Stimulated activated CD4-positive, alpha-beta T cell treated with anti-CD3 and anti-CD28 coated beads, Interleukin-1b, Interleukin-23, amount 100 ng/mL, for 1 hour (primary cell): ENCODE data around the gene HINT2.

Experiments
- DNase-seq, 2 donors: peaks; one replicate each; pipeline ENCODE4 v3.0.0-alpha.2; 2020; ENCODE audit warnings: low read depth in 2 of 2

The HINT2 gene

GRCh38 chr9:35840881-35841644 is 26.2 kb upstream of the HINT2 start:
- no peak for DNase-seq

- DNase-seq: no peak
Observed at GRCh38 chr9:35839926-35840325, 25.1 kb upstream of the HINT2 start.

GRCh38 chr9:35836595-35836994 is 21.8 kb upstream of the HINT2 start:
- DNase-seq: no peak

GRCh38 chr9:35835766-35836165 is 20.9 kb upstream of the HINT2 start:
- no peak for DNase-seq

GRCh38 chr9:35835216-35835632 is 20.4 kb upstream of the HINT2 start:
- no peak for DNase-seq

GRCh38 chr9:35834260-35835215 is 19.7 kb upstream of the HINT2 start:
- no peak for DNase-seq

- DNase-seq: no peak
Observed at GRCh38 chr9:35832814-35833213, 18.0 kb upstream of the HINT2 start.

GRCh38 chr9:35831040-35831439 is 16.2 kb upstream of the HINT2 start:
- DNase-seq: no peak

GRCh38 chr9:35829764-35830096 is 14.9 kb upstream of the HINT2 start:
- no peak for DNase-seq

GRCh38 chr9:35829084-35829763 is 14.4 kb upstream of the HINT2 start, which contains the start of gene TMEM8B:
Gene TMEM8B (plus strand): TSS chr9:35829228. CDS start chr9:35829448, 220 bp downstream.
- DNase-seq: peak; percentile 86 to 95

GRCh38 chr9:35828716-35829083 is 13.9 kb upstream of the HINT2 start, which contains the start of gene FAM221B:
Gene FAM221B (minus strand): TSS chr9:35828732. CDS start chr9:35826161, 2,571 bp downstream.
- DNase-seq: no peak

- DNase-seq: no peak
Observed at GRCh38 chr9:35827486-35827885, 12.6 kb upstream of the HINT2 start.

GRCh38 chr9:35826071-35826701 is 11.3 kb upstream of the HINT2 start:
- DNase-seq: no peak

GRCh38 chr9:35822926-35823325 is 8.1 kb upstream of the HINT2 start:
- DNase-seq: no peak

- no peak for DNase-seq
Observed at GRCh38 chr9:35820076-35820475, 5.2 kb upstream of the HINT2 start.

- no peak for DNase-seq
Observed at GRCh38 chr9:35818341-35818740, 3.5 kb upstream of the HINT2 start.

- no peak for DNase-seq
Observed at GRCh38 chr9:35816708-35817107, 1.9 kb upstream of the HINT2 start.

- no peak for DNase-seq
Observed at GRCh38 chr9:35814106-35814840, 569 bp downstream of the HINT2 start.

- DNase-seq: no peak
Observed at GRCh38 chr9:35813434-35814105, 1.3 kb downstream of the HINT2 start.

- DNase-seq: peak; percentile 62 to 86
Observed at GRCh38 chr9:35812025-35812602, 2.7 kb downstream of the HINT2 start, which contains the start of gene SPAG8. Gene SPAG8 (minus strand): TSS chr9:35812262. CDS start chr9:35812147, 115 bp downstream.
